ENCODE measurements around the gene NR2F1.

Gene NR2F1

GRCh38 chr5:93577854-93578812, 4.9 kb upstream of the NR2F1 start:
- DNase-seq, result no peak

- no peak for DNase-seq
Observed at GRCh38 chr5:93578813-93579691, 4.0 kb upstream of the NR2F1 start.

GRCh38 chr5:93579692-93580062, 3.3 kb upstream of the NR2F1 start:
- DNase-seq, result no peak

GRCh38 chr5:93580063-93580926, 2.7 kb upstream of the NR2F1 start:
- no peak for DNase-seq

- DNase-seq, result no peak
Observed at GRCh38 chr5:93580927-93581445, 2.0 kb upstream of the NR2F1 start, which contains the start of gene NR2F1-AS1. NR2F1-AS1 (minus strand) TSS chr5:93581219.

- DNase-seq, result no peak
Observed at GRCh38 chr5:93582167-93582462, 907 bp upstream of the NR2F1 start.

GRCh38 chr5:93583439-93583767, 381 bp downstream of the NR2F1 start:
- no peak for DNase-seq

- DNase-seq, result no peak
Observed at GRCh38 chr5:93583768-93584595, 960 bp downstream of the NR2F1 start.

GRCh38 chr5:93584596-93585040, 1.6 kb downstream of the NR2F1 start:
- no peak for DNase-seq

GRCh38 chr5:93585041-93585766, 2.2 kb downstream of the NR2F1 start:
- no peak for DNase-seq

- no peak for DNase-seq
Observed at GRCh38 chr5:93585767-93586385, 2.9 kb downstream of the NR2F1 start.

GRCh38 chr5:93586736-93587596, 3.9 kb downstream of the NR2F1 start:
- DNase-seq, result no peak

- no peak for DNase-seq
Observed at GRCh38 chr5:93587597-93588351, 4.8 kb downstream of the NR2F1 start.

- no peak for DNase-seq
Observed at GRCh38 chr5:93588352-93589151, 5.5 kb downstream of the NR2F1 start.

GRCh38 chr5:93589152-93589828, 6.3 kb downstream of the NR2F1 start:
- DNase-seq, result no peak

- no peak for DNase-seq
Observed at GRCh38 chr5:93589829-93590215, 6.8 kb downstream of the NR2F1 start.

- no peak for DNase-seq
Observed at GRCh38 chr5:93590493-93590892, 7.5 kb downstream of the NR2F1 start.
